HL-60/S4 (cell line): ENCODE results near the gene RBMS2.
"Not testable (repeated sequence)": the region's sequence is repeated elsewhere in the genome, so short reads cannot be mapped to it uniquely, and the experiment has no call there.

Source experiments
- in situ Hi-C: fragments of 300-500 bp; cut with MboI; formaldehyde crosslinking; loops from 2 replicates; pipeline ENCODE4 v1.14.3; 2022; ENCODE audit warnings: low sequenced_read_pairs

RBMS2 gene

GRCh38 chr12:56577248-56577647 lies 55.6 kb downstream of the RBMS2 start:
- in situ Hi-C loops, result not testable (repeated sequence)

- in situ Hi-C loops, result no loop called here
Observed at GRCh38 chr12:56578983-56579546, 57.4 kb downstream of the RBMS2 start.

GRCh38 chr12:56581418-56582145 lies 60.0 kb downstream of the RBMS2 start:
- in situ Hi-C loops, result loop anchor here (10.0 kb wide), 1 partner anchor 77 kb away; no protein-coding TSS in a partner anchor

- in situ Hi-C loops, result loop anchor here (10.0 kb wide), 1 partner anchor 80 kb away; no protein-coding TSS in a partner anchor
Observed at GRCh38 chr12:56585098-56585497, 63.5 kb downstream of the RBMS2 start.

GRCh38 chr12:56589783-56590182 lies 68.2 kb downstream of the RBMS2 start:
- in situ Hi-C loops, result loop anchor here (10.0 kb wide), 1 partner anchor 85 kb away; no protein-coding TSS in a partner anchor

- in situ Hi-C loops, result no loop called here
Observed at GRCh38 chr12:56590237-56590830, 68.7 kb downstream of the RBMS2 start.

GRCh38 chr12:56591126-56591525 lies 69.5 kb downstream of the RBMS2 start:
- in situ Hi-C loops, result no loop called here

- in situ Hi-C loops, result no loop called here
Observed at GRCh38 chr12:56591961-56592360, 70.3 kb downstream of the RBMS2 start.

GRCh38 chr12:56593909-56594621 lies 72.4 kb downstream of the RBMS2 start:
- in situ Hi-C loops, result no loop called here

GRCh38 chr12:56596815-56597214 lies 75.2 kb downstream of the RBMS2 start:
- in situ Hi-C loops, result no loop called here

- in situ Hi-C loops, result no loop called here
Observed at GRCh38 chr12:56599041-56599440, 77.4 kb downstream of the RBMS2 start.

GRCh38 chr12:56599797-56600196 lies 78.2 kb downstream of the RBMS2 start:
- in situ Hi-C loops, result no loop called here

GRCh38 chr12:56600753-56601152 lies 79.1 kb downstream of the RBMS2 start:
- in situ Hi-C loops, result no loop called here

GRCh38 chr12:56601503-56601902 lies 79.9 kb downstream of the RBMS2 start:
- in situ Hi-C loops, result no loop called here

GRCh38 chr12:56602239-56602638 lies 80.6 kb downstream of the RBMS2 start:
- in situ Hi-C loops, result no loop called here

GRCh38 chr12:56604355-56604754 lies 82.7 kb downstream of the RBMS2 start:
- in situ Hi-C loops, result no loop called here

- in situ Hi-C loops, result no loop called here
Observed at GRCh38 chr12:56614627-56615026, 93.0 kb downstream of the RBMS2 start.

- in situ Hi-C loops, result no loop called here
Observed at GRCh38 chr12:56616244-56616643, 94.6 kb downstream of the RBMS2 start.

GRCh38 chr12:56616925-56617324 lies 95.3 kb downstream of the RBMS2 start:
- in situ Hi-C loops, result no loop called here

GRCh38 chr12:56622535-56622934 lies 100.9 kb downstream of the RBMS2 start:
- in situ Hi-C loops, result no loop called here

- in situ Hi-C loops, result no loop called here
Observed at GRCh38 chr12:56626701-56627100, 105.1 kb downstream of the RBMS2 start.
